Measurements from ENCODE around the gene WDR27.
"Not testable (repeated sequence)": the region's sequence is repeated elsewhere in the genome, so short reads cannot be mapped to it uniquely, and the experiment has no call there.

Gene WDR27

DNA sequence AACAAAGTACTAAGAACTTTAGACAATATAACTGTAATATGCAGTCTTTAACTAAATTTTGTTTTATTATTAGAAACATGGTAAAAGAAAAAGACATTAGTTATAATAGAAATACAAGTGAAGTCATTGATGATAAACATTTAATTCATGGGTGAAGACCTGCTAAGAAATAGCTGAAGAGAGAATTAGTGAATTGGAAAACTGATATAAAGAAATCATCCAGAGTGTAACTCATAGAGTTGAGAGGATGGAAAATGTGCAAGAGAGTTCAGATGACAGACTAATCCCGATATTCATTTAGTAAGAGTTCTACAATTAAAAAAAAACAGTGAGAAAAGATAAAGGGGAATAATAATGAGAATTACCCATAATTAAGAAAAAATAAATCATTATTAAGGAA, 227.5 kb downstream of the WDR27 start:
- DNase-seq (ENCODE audit: low read depth), result no peak

DNA sequence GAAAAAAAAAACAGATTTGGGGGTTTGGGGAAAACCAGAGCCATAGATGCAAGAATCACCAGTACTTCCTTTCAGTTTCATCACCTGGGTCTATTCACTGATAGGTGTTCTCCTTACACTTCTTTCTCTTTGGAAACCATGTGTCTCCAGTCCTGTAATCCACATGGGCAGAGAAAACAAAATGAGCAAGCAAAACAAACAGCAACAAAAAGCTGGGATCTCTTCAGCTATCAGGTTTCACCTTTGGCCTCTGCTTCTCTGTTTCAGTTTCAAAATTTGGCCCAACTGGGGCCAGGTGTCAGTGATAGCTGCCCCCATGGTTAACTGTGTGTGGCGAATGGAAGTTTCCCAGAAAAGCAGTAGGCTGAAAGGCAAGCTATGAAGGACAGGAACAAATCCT, 228.2 kb downstream of the WDR27 start:
- DNase-seq (ENCODE audit: low read depth), result no peak

DNA sequence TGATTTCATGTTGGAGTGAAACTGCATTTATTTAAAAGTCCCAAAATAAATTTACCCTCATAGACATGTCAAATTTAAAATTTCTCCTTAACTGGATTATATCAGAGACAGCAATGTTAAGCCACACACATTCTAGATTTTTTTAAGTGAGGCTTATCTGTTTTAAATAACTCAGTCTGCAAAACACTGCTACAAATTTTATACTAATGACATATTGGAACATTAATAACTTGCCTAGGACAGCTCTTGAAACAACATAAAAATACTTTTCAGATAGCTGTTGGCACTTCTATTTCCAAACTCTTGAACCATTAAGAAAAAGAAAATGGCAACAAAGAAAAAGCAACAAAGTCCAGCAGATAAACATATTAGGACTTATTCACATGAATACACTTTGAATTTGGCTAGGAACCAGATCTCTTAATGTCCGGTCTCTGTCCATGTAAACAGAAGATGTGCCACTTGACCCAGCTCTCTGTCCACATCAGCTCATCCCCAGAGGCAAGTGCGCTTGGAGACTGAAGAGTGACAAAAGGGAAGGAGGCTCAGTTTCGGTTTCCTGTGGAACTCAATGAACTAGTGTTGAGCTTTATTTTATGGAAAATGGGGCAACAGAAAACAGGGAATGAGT, 228.9 kb downstream of the WDR27 start:
- DNase-seq (ENCODE audit: low read depth), result no peak

DNA sequence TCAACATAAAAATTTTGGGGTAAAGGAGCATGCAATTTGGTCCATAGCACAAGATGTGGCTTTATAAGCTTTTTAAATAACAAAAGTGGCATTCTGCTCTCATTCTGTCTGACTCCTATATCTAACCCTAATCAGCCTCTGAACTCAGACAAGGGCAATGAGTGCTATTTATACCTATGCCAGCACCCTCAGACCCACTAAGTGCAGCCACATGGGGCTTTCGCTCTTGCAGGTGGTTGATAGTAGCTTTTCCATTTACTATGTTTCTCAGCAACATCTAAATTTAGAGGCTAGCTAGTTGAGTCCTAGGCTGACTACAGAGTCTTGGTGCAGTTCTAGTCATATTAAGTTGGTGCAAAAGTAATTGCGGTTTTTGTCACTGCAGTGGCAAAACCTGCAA, 231.0 kb downstream of the WDR27 start:
- no peak for DNase-seq (ENCODE audit: low read depth)

DNA sequence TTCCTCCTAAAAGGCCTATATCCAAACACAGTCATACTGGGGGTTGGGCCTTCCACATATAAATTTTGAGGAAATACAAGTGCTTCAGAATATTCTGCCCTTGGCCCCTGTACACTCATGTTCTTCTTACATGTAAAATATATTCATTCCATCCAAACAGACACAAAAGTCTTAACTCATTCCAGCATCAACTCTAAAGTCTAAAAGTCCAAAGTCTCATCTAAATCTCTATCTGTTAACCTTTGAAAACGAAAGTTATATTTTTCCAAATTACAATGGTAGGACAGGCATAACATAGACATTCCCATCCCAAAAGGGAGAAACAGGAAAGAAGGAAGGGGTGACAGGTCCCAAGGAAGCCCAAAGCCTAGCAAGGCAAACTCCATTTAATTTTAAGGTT, 232.8 kb downstream of the WDR27 start:
- DNase-seq (ENCODE audit: low read depth), result no peak

GRCh38 chr6:169467755-169468154, 234.1 kb downstream of the WDR27 start:
- not testable (repeated sequence) for DNase-seq (ENCODE audit: low read depth)

- not testable (repeated sequence) for DNase-seq (ENCODE audit: low read depth)
These were observed 235.6 kb downstream of the WDR27 start for GRCh38 chr6:169466256-169466655.

DNA sequence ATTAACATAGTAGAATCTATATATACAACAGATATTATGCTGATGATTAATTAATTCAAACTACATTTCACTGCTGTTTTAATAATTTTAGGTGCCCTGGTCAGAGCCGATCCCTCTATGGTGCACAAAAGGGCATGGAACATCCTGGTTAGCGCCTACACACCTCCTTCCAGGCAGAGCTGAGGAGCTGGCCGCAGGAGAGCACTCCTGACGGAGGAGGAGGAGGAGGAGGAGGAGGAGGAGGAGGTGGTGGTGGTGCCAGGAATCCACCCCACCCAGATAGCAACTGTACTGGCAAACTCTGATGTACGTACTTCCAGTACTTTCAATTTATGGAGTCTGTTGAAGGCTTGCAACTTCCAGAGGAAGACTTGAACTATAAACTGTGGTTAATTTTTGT, 244.1 kb downstream of the WDR27 start:
- DNase-seq (ENCODE audit: low read depth), result no peak

GRCh38 chr6:169456840-169457239, 245.0 kb downstream of the WDR27 start:
- no peak for DNase-seq (ENCODE audit: low read depth)

DNA sequence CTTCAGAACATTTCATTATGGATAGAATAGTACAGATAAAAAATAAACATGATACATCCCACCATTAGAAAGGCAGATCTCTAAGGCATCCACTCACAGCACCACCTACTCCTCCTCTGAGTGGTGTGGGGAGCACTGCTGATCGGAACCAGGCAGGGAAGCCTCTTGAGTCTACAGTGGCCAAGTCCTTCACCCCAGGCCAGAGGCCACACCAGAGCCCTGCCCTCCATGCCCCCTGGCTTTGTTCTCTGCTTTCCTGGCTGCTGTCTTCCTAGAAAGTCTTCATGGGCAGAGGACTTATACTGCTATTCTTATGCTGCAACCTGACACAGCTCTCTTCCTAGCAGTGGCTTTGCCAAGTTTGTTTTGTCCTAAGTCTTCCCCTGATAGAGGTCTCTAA, 246.4 kb downstream of the WDR27 start:
- DNase-seq (ENCODE audit: low read depth), result no peak

DNA sequence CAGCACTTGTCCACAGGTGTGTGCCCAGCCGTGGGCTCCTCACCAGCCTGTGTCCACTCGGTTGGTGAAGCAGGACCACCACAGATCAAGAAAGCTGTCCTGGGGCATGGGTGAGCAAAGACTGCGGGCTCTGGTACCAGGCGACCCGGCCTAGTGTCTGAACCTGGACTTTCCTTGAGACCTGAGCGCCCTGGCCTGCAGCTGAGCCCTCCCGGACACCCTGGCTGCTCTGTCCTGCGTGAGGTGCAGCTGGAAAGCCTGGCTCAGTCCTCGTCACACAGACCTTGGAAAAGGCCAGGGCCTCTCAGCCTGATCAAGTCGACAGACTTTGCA, 247.0 kb downstream of the WDR27 start:
- no peak for DNase-seq (ENCODE audit: low read depth)

DNA sequence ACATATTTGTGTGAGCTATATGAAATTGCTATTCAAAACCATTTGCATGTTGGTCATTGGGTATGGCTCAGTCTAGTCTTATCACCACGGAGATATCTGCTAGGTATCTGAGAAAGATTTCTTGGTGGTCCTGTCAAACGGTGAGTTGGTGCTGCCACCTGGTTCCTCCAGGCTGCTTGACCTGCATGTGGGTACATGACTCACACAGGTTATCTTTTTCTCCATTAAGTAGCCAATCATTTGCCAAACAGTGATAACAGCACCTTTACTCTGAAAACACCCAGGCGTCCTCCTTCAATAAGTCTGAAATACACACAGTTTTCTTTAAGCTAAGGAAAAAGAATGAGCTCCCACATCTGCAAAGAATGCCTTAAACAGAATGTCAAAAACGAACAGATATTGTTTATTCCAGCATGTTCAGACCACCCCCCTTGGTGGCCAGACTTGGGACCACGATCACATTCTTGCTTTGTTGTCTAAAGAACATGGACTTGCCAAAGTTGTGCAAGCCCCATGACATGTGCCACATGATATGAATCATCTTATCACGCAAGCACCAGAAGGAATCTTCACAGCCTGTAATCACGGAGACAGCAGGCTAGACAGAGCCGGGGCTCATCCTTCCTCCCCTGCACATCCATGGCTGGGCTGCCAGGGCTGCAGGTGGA, 247.5 kb downstream of the WDR27 start:
- DNase-seq (ENCODE audit: low read depth), result no peak

DNA sequence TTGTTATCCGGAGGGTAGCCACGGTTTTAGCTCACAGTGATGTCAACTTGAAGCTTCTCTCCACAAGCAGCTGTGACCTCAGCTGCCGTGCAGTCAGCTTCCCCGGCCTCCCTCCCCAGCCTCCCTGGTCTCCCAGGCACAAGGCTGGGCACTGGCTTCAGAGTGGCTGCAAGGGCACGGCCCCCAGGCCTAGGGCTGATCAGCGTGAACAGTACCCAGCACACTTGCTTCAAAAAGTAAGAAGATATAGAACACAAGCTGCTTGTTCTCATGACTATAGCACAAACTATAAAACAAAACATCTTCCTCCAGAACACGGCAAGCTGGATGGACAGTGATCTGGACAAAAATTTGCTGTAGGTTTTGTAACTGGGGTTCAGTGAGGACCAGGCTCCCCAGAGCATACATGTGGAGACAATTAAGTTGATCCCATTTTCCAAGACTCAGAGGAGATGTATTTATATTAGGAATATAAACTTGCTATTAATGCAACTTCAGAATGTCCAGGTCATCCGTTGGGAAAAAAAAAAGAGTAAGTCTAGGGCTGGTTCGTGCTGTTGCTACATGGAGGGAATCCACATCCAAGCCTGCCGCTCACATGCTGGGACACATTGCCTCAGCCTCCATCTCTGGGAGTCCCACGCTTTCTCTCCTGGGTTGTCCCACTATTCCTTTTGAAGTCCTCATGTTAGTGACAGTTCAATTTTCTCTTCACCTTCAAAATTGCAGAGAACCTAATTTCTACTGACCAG, 248.8 kb downstream of the WDR27 start:
- no peak for DNase-seq (ENCODE audit: low read depth)

- DNase-seq (ENCODE audit: low read depth), result no peak
These were observed 249.5 kb downstream of the WDR27 start for GRCh38 chr6:169452117-169452868.

DNA sequence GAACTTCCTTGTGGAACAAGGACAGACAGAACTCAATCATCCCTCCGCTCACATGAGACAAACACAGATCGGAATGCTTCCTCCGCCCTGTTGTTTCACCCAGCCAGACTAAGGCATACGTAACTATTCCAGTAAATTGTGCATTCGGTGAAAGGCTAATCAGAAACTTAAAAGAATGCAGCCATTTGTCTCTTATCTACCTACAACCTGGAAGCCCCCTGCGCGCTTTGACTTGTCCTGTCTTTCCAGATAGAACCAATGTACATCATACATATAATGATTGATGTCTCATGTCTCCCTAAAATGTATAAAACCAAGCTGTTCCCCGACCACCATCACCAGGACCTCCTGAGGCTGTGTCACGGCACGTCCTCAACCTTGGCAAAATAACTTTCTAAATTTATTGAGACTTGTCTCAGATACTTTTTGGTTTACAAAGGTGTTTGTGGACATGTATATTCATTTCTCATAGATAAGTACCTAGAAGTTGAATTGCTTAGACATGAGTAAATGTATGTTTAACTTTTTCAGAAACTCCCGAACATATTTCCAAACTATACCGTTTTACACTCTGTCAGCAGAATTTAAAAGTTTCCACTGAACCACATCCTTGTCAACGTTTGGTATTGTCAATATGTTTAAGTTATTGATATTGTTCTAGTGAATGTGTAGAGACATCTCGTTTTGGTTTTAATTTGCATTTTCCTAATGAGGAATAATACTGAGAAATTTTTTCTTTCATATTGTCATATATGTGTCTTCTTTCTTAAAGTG, 250.6 kb downstream of the WDR27 start:
- DNase-seq (ENCODE audit: low read depth), result no peak

DNA sequence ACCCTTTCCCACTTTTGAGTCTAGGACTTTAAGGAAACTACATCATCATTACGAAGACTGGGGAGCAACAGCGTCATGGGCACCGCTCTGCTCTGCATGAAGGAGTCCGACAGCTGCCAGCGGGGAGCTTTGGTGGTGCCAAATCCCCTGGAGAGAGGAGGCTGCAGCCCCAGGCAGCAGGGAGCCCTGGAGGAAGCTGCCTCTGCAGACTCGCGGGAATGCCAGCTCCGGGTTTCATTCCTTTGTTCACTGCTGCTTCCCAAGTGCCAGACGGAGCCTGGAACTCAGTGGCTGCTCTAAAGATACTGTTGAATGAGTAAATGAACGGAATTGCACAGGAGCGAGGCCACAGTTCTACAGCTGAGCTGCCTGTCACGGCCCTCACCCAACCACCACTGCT, 251.7 kb downstream of the WDR27 start:
- DNase-seq (ENCODE audit: low read depth), result no peak

GRCh38 chr6:169449221-169449620, 252.6 kb downstream of the WDR27 start:
- DNase-seq (ENCODE audit: low read depth), result no peak

DNA sequence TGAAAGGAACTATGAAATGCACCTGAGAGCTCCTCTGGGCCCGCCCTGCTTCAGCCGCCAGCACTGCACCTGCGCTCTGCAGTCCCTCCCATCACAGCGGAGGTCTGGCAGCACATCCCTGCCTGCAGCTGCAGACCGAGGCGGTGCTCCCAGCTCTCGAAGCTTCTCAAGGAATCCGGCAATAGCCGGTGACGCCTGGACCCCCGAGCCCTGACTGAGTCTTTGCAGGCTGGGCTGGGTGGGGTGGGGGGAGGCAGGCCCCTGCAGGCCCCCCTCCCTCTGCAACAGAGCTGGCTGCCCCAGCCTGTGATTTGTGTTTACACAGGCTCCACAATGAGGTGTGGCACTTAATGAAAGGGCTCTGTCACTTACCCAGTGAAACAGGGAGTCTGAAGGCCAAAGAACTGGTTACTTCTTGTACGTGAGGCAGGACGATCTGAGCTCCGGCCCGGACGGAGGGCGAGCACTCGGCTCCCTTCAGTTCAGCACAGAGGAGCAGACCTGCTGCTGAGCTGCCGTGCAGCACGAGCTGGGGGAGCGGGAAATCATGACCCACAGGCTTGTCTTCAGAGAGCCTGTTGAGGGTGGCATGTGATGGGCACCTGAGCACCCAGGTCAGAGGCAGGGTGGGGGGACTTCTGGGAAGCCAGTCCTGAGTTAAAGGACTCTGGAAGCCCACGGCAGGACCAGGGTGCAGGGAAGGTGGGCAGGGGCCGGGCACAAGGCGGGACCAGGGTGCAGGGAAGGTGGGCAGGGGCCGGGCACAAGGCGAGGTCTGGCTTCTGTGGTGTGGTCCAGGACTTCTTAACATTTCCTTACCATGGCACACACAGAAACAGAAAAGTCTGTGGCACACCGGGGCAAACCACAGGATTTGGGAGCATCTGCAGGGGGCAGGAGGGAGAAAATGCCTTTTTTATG, 255.9 kb downstream of the WDR27 start:
- no peak for DNase-seq (ENCODE audit: low read depth)

DNA sequence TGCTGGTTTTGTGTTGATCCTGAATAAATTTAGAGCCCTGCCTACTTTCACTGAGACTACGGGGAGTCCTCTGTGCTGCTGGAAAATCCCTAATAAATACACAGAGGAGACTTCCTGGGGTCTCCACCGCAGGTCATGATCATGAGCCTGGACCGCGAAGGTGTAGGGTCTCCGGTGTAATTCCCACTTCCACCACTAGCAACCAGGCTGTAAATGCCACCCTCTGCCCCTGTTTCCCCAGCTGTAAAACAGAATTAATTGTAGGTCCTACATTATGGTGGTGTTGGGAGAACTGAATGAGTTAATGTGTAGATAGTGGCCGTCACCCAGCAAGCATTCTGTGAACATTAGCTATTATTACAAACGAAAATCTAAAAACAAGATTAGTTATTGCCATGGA, 256.6 kb downstream of the WDR27 start:
- no peak for DNase-seq (ENCODE audit: low read depth)

- DNase-seq (ENCODE audit: low read depth), result no peak
These were observed 260.5 kb downstream of the WDR27 start for GRCh38 chr6:169441292-169441691.

DNA sequence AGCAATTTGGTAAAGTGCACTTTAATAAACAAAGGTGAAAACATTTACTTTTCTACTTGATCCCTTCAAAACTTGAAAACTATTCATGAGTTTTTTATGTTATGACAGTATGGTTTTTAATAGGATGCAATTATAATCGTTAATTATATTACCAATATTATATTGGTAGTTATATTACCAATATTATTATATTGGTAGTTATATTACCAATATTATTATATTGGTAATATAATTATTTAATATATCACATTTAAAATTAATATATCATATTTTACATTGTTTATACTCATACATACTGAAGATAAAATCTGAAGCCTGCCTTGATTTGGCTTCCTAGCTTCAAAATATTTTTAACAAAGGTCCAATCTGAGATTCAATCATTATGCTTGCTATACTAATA, 262.1 kb downstream of the WDR27 start:
- DNase-seq (ENCODE audit: low read depth), result no peak
